HepG2 (cell line): Measurements from ENCODE around the gene KIAA0825. TPM values are rescaled to one million over a fixed set of nuclear protein-coding genes. Genes with fewer than 3 reads are reported as not detected.

Experiments
- ATAC-seq: fragments of 200-7000 bp; cut with Tn5 transposase; 3 replicates; pipeline ENCODE4 v1.9.1; 2020; ENCODE audit warnings: mild to moderate bottlenecking, moderate library complexity
- BruUV-seq: library from RNA; stranded (reverse); fragments of 400-500 nt; replicated peaks from 2 replicates; lab custom pipeline; 2021; lab: Mats Ljungman, UMichigan
- CTCF ChIA-PET: fragments of 300-600 bp; formaldehyde crosslinking; extraction: SDS; loops from one replicate; lab custom pipeline; 2021; ENCODE audit warnings: low total read pairs, inconsistent platforms, low intra/inter-chr PET ratio; lab: Yijun Ruan, JAX
- POLR2A ChIA-PET: fragments of 350-600 bp; sonication (Branson Sonifier 250); formaldehyde crosslinking; loops from one replicate; lab custom pipeline; 2020; ENCODE audit warnings: antibody characterized with exemption, inconsistent platforms; lab: Yijun Ruan, JAX
- DNase-seq: peaks from one replicate; pipeline ENCODE4 v3.0.0-alpha.2; 2015; ENCODE audit warnings: low spot score
- FAIRE-seq: peaks from 3 replicates; lab custom pipeline; 2011; peaks lifted over from hg19 to GRCh38; lab: Jason Lieb, UNC
- H2AFZ ChIP-seq: one replicate; pipeline ENCODE4 v1.6.1; 2011; ENCODE audit warnings: low read length, inconsistent platforms
- H3K27ac ChIP-seq: fragments of 300-600 bp; 3 replicates; pipeline ENCODE4 v1.8.0; 2011; ENCODE audit warnings: mixed run types, mild to moderate bottlenecking, mixed read lengths, low read length, inconsistent platforms; ENCODE audit not compliant: insufficient read depth; ENCODE audit errors: extremely low read length
- H3K27me3 ChIP-seq, 2 experiments: fragments of 200-600 bp in 1 of 2; 2 replicates in 1 of 2; 3 replicates in 1 of 2; pipeline versions ENCODE4 v1.6.0 to v1.8.0; 2011; ENCODE audit warnings: low read length in 2 of 2, mild to moderate bottlenecking in 2 of 2, moderate library complexity in 2 of 2, inconsistent platforms in 1 of 2; ENCODE audit not compliant: insufficient read depth in 2 of 2, control insufficient read depth in 1 of 2
- H3K36me3 ChIP-seq, 2 experiments: fragments of 200-600 bp in 1 of 2; replicated peaks in 1 of 2; 2 replicates in 1 of 2; 3 replicates in 1 of 2; pipeline versions ENCODE4 v1.5.1 to v1.8.0; 2011; ENCODE audit warnings: low read length in 2 of 2, inconsistent platforms in 1 of 2; ENCODE audit not compliant: insufficient read depth in 2 of 2, control insufficient read depth in 1 of 2
- H3K4me1 ChIP-seq: 2 replicates; pipeline ENCODE4 v1.5.1; 2012; ENCODE audit warnings: low read length, inconsistent platforms; ENCODE audit not compliant: insufficient read depth
- H3K4me2 ChIP-seq: 2 replicates; pipeline ENCODE4 v1.6.0; 2011; ENCODE audit warnings: low read depth, low read length, inconsistent platforms
- H3K4me3 ChIP-seq, 3 experiments: fragments of 200-600 bp in 1 of 3; sonication (generic), shearing (Covaris generic) in 1 of 3; replicated peaks in 1 of 3; 2 replicates each; pipeline ENCODE4 v1.5.1; 2011 to 2016; ENCODE audit warnings: low read length in 3 of 3, inconsistent platforms in 2 of 3, low read depth in 2 of 3, mild to moderate bottlenecking in 2 of 3, control low read depth in 1 of 3, mixed read lengths in 1 of 3; ENCODE audit not compliant: insufficient read depth in 1 of 3
- H3K79me2 ChIP-seq: one replicate; pipeline ENCODE4 v1.6.1; 2011; ENCODE audit warnings: low read length, inconsistent platforms; ENCODE audit not compliant: insufficient read depth
- H3K9ac ChIP-seq: 2 replicates; pipeline ENCODE4 v1.6.0; 2011; ENCODE audit warnings: mild to moderate bottlenecking, low read depth, low read length, inconsistent platforms; ENCODE audit not compliant: insufficient read depth
- H3K9me3 ChIP-seq: 2 replicates; pipeline ENCODE4 v1.5.1; 2012; ENCODE audit warnings: mild to moderate bottlenecking, low read length
- H4K20me1 ChIP-seq: 2 replicates; pipeline ENCODE4 v1.6.0; 2011; ENCODE audit warnings: inconsistent platforms, mild to moderate bottlenecking, low read length, moderate library complexity; ENCODE audit not compliant: insufficient read depth
- AGO1 ChIP-seq: fragments of 200-400 bp; formaldehyde crosslinking; IDR thresholded peaks from 2 replicates; pipeline ENCODE4 v1.6.1; 2017; ENCODE audit warnings: mild to moderate bottlenecking, low read depth, low read length, moderate library complexity; ENCODE audit not compliant: poor library complexity, severe bottlenecking
- SIX4 ChIP-seq: sonication (generic); formaldehyde crosslinking; IDR thresholded peaks from 2 replicates; pipeline ENCODE4 v1.4.0; 2020; ENCODE audit warnings: missing genetic modification reagents
- SNRNP70 ChIP-seq: fragments of 200-400 bp; formaldehyde crosslinking; IDR thresholded peaks from 2 replicates; pipeline ENCODE4 v1.6.1; 2017; ENCODE audit warnings: mild to moderate bottlenecking, low read depth, low read length, moderate library complexity
- TBL1XR1 ChIP-seq: fragments of 150-350 bp; IDR thresholded peaks from 2 replicates; pipeline ENCODE4 v1.6.1; 2014; ENCODE audit warnings: borderline replicate concordance, low read length; ENCODE audit not compliant: partially characterized antibody
- ZBTB3 ChIP-seq: sonication (generic); formaldehyde crosslinking; IDR thresholded peaks from 2 replicates; pipeline ENCODE4 v1.4.0; 2020; ENCODE audit warnings: low read depth, mild to moderate bottlenecking, moderate library complexity, missing genetic modification reagents, borderline replicate concordance
- ZBTB7B ChIP-seq: sonication (generic); formaldehyde crosslinking; IDR thresholded peaks from 2 replicates; pipeline ENCODE4 v1.4.0; 2020; ENCODE audit warnings: missing genetic modification reagents
- ZNF512B ChIP-seq: sonication (generic); formaldehyde crosslinking; IDR thresholded peaks from 2 replicates; pipeline ENCODE4 v1.5.1; 2020; ENCODE audit warnings: missing genetic modification reagents, mild to moderate bottlenecking, borderline replicate concordance
- ZZZ3 ChIP-seq: sonication (generic); formaldehyde crosslinking; IDR thresholded peaks from 2 replicates; pipeline ENCODE4 v1.4.0; 2020; ENCODE audit warnings: missing genetic modification reagents, mild to moderate bottlenecking, borderline replicate concordance
- WGBS: methylation state at CpG from one replicate; pipeline ENCODE4 v1.1.6; 2017; ENCODE audit warnings: low lambda C conversion rate; 5-methylcytosine and 5-hydroxymethylcytosine counted together
- in situ Hi-C: cut with HindIII; loops from 2 replicates; pipeline ENCODE4 v1.10.0; 2017; ENCODE audit warnings: low pct_unique_long_range_greater_than_20kb; ENCODE audit not compliant: extremely low pct_ligation_motif_present
- intact Hi-C: fragments of 100-400 bp; cut with micrococcal nuclease; formaldehyde crosslinking; loops from one replicate; pipeline ENCODE4 v1.10.0; 2022; ENCODE audit not compliant: unreplicated experiment
- polyA plus RNA-seq, 8 experiments: library from polyadenylated mRNA; depleted of rRNA in 3 of 8; stranded (reverse) in 7 of 8; unstranded in 1 of 8; fragments of >200 nt; fragmentation: Illumina TruSeq in 4 of 8; extraction: Trizol in 4 of 8; gene quantifications; 2 replicates each; pipeline versions ENCODE4 v1.2.1 to v1.2.3, GENCODE V29; 2011 to 2016; ENCODE audit warnings: low read depth in 4 of 8, missing spikeins in 1 of 8, mixed read lengths in 1 of 8; ENCODE audit not compliant: insufficient read depth in 1 of 8
- total RNA-seq, 5 experiments: library from RNA; depleted of rRNA; stranded (reverse); fragments of >200 nt; fragmentation: Illumina TruSeq; extraction: Trizol; gene quantifications; 2 replicates each; pipeline ENCODE4 v1.2.3, GENCODE V29; 2016; ENCODE audit warnings: low read depth in 1 of 5

The KIAA0825 gene
- total and polyA plus RNA-seq, 2 of the 13 experiments (the other 11 are each of a cell fraction or from before 2014, with no cell fraction given) = 0.05 to 0.51 TPM

DNA sequence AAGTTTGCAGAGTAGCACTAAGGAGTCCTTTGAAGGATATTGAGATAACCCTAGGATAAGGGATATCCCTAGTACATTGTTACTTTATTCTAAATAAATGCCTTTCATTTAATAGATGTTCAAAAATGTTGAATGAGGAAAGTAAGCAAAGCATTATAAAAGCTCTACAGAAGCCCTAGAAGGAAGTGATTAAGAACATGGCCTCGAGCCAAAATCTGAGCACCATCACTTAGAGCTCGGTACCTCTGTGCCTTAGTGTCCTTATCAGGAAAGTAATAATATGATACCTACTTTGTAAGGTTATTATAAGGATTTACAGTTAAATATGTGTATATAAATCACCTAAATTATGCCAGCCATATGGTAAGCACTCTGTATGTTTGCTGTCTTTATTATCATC lies 242.6 kb downstream of the KIAA0825 start:
- Histone ChIP-seq H3K4me2 (no peak overlapping the region), H3K36me3 (no peaks in the 10 kb centered on the region), H3K27ac (no peak overlapping the region), H3K79me2 (no peaks in the 10 kb centered on the region), H2AFZ (no peak overlapping the region)
- no peak for DNase-seq
- POLR2A ChIA-PET = no interaction called here
- TF ChIP-seq SNRNP70 = no peak
- TF ChIP-seq ZBTB7B (CRISPR knock-in tag) = no peak
- no peak for TF ChIP-seq TBL1XR1
- no peak for TF ChIP-seq SIX4 (CRISPR knock-in tag)
- TF ChIP-seq ZNF512B (CRISPR knock-in tag) = no peak
- TF ChIP-seq ZBTB3 (CRISPR knock-in tag) = no peak
- TF ChIP-seq AGO1 = no peak
- TF ChIP-seq ZZZ3 (CRISPR knock-in tag) = no peak
- TF ChIP-seq, all 625 proteins: peak for 0
- H3K9ac ChIP-seq = no peak overlapping the region
- no peaks in the 10 kb centered on the region for H3K9me3 ChIP-seq
- in situ Hi-C loops (no loop called here), intact Hi-C loops (no loop called here)
- CTCF ChIA-PET = no interaction called here
- FAIRE-seq (no peak), ATAC-seq (no peak)
- no peak overlapping the region for H3K4me3 ChIP-seq
- no TSS peak for BruUV-seq
- H3K4me1 ChIP-seq = no peaks in the 10 kb centered on the region
- 3% methylated on average over 2 of the region's 2 CpGs for WGBS
- no peaks in the 10 kb centered on the region for H4K20me1 ChIP-seq
- H3K27me3 ChIP-seq = no peaks in the 10 kb centered on the region
